Stimulated activated CD4-positive, alpha-beta T cell treated with anti-CD3 and anti-CD28 coated beads, TNF-alpha, amount 100 ng/mL, for 48 hours (primary cell): ENCODE measurements around the gene SDHAF2.
"Not testable (repeated sequence)": the region's sequence is repeated elsewhere in the genome, so short reads cannot be mapped to it uniquely, and the experiment has no call there.

Experiments
- DNase-seq, 3 donors: peaks; one replicate each; pipeline ENCODE4 v3.0.0-alpha.2; 2020; ENCODE audit warnings: low read depth in 3 of 3

SDHAF2 gene

GRCh38 chr11:61476371-61476770 is 46.4 kb downstream of the SDHAF2 start:
- DNase-seq: no peak

GRCh38 chr11:61477126-61477525 is 47.2 kb downstream of the SDHAF2 start:
- no peak for DNase-seq

GRCh38 chr11:61477727-61478148 is 47.8 kb downstream of the SDHAF2 start:
- DNase-seq: peak; percentile 9 to 39 (median 12)

GRCh38 chr11:61479360-61480058 is 49.6 kb downstream of the SDHAF2 start:
- not testable (repeated sequence) for DNase-seq

GRCh38 chr11:61480261-61480993 is 50.5 kb downstream of the SDHAF2 start:
- DNase-seq: no peak

GRCh38 chr11:61480994-61481335 is 51.0 kb downstream of the SDHAF2 start:
- DNase-seq: no peak

GRCh38 chr11:61481806-61482205 is 51.9 kb downstream of the SDHAF2 start:
- DNase-seq: no peak

- DNase-seq: peak in 2 of 3 donors; percentile 11 to 40
Observed at GRCh38 chr11:61482513-61482912, 52.6 kb downstream of the SDHAF2 start.

GRCh38 chr11:61484541-61484940 is 54.6 kb downstream of the SDHAF2 start:
- no peak for DNase-seq

- no peak for DNase-seq
Observed at GRCh38 chr11:61485080-61485479, 55.2 kb downstream of the SDHAF2 start.

GRCh38 chr11:61486011-61486620 is 56.2 kb downstream of the SDHAF2 start:
- DNase-seq: no peak

- no peak for DNase-seq
Observed at GRCh38 chr11:61486779-61487178, 56.9 kb downstream of the SDHAF2 start.

GRCh38 chr11:61487342-61488025 is 57.6 kb downstream of the SDHAF2 start:
- no peak for DNase-seq

- DNase-seq: no peak
Observed at GRCh38 chr11:61488651-61489291, 58.8 kb downstream of the SDHAF2 start.

- no peak for DNase-seq
Observed at GRCh38 chr11:61489833-61490721, 60.2 kb downstream of the SDHAF2 start.

GRCh38 chr11:61491736-61492395 is 61.9 kb downstream of the SDHAF2 start:
- DNase-seq: no peak

- no peak for DNase-seq
Observed at GRCh38 chr11:61494381-61494961, 64.5 kb downstream of the SDHAF2 start.

- DNase-seq: no peak
Observed at GRCh38 chr11:61495801-61496601, 66.1 kb downstream of the SDHAF2 start.
